Measurements from ENCODE around the gene SBSN. TPM values are rescaled to one million over a fixed set of nuclear protein-coding genes. Genes with fewer than 3 reads are reported as not detected.

SBSN gene
- polyA plus RNA-seq, 5 donors = not detected

DNA sequence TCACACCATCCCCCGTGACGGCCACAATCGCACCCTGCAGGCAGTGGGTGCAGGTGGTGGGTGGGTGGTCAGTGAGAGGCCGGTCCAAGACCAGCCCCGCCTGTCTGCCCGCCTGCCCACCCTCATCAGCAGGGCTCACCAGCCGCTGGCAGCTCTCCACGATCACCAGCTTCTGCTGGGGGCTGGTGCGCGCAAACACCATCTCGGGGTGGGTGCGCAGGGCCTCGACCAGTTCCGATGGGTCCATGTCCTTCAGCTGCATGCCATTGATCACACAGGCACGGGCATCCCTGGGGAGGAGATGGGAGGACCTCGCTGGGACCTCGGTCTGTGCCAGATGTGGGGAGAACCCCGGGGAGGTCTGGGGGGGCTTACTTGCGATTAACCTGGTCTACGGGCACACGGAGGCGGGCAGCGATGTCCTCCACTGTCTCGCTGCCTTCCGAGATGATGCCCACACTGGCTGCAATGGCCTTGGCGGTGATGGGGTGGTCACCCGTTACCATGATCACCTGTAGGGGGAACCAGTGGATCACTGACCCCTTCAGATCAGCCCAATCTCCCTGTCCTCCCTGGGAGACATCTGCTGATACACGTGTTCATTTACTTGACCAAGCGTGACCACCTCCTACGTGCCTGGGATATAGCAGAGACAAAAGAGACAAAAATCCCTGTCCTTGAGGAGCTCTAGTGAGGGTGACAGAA lies 27.3 kb upstream of the SBSN start:
- DNase-seq = no peak

DNA sequence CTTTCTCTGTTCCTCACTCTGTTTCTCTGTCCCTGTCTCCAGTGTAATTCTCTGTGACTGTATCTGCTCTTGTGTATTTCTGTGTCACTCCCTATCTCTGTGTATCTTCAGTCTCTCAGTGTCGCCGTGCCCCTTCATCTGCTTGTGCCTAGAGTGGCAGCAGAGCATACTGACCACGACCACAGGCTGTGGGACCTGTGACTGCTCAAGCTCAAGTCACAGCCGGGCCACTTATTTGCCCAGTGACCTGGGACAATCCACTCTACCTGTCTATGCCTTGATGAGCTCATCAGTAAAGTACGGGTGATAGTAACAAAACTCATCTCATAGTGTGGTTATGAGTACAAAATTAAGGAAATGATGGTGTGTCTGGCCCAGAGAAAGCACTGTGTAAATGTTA lies 26.0 kb upstream of the SBSN start:
- DNase-seq = no peak

DNA sequence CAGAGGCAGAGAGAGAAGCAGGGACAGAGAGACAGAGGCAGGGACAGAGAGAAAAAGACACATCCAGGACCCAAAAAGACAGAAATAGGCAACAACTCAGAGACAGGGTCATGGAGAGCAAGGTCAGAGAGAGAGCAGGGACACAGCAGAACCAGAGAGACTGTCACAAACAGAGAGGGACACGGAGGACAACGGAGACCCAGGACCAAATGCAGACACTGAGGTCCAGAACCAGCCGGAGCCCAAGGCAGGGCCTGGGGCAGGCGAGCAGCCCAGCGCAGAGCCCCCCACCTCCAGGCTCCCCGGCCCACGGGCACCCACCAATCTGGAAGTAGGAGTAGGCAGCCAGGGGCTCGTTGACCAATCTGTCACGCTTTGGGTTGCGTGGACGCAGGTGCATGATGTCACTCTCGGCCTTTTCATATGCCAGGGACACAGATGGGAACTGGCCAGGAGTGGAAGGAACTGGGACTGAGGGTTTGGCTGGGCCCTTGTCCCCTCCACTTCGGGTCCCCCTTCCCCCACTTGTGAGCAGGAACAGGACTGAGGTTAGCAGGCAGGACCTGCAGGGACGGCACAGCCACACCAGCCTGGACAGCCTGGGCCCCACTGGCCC lies 25.4 kb upstream of the SBSN start:
- DNase-seq = no peak

DNA sequence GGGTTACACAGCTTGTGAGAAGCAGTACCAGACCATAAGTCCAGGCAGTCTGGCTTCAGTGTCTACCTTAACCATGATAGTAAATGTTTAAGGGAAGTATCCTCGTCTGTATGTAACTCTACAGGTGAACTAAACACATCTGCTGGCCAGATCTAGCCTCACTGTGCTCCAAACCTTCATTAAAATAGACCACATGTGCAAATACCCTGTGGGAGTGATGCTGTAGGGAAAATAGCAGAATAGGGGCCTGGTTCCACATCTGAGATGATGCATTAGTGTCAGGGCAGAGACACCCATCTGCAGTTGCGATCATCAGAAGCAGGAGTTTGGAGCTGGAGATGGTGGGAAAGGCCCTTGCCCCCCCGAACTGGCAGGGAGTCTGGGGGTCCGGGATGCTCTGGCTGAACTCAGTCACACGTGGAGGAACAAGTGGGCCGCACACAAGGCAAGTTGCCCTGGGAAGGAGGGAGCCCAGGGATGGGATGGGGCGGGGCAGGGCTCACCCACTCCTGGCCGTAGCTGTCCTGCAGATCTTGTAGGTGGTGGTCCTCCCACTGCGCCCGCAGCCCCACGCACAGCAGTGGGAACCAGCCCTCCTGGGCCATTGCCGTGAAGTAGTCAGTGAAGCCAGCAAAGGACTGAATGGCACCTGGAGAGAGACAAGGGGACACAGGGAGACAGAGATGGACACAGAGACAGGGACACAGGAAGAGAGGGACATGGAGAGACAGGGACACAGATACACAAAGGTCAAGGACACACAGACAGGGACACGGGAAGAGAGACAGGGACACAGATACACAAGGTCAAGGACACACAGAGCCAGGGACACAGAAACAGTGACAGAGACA lies 24.6 kb upstream of the SBSN start:
- DNase-seq = no peak

- DNase-seq = no peak
These were observed 23.1 kb upstream of the SBSN start for GRCh38 chr19:35551091-35551810.

DNA sequence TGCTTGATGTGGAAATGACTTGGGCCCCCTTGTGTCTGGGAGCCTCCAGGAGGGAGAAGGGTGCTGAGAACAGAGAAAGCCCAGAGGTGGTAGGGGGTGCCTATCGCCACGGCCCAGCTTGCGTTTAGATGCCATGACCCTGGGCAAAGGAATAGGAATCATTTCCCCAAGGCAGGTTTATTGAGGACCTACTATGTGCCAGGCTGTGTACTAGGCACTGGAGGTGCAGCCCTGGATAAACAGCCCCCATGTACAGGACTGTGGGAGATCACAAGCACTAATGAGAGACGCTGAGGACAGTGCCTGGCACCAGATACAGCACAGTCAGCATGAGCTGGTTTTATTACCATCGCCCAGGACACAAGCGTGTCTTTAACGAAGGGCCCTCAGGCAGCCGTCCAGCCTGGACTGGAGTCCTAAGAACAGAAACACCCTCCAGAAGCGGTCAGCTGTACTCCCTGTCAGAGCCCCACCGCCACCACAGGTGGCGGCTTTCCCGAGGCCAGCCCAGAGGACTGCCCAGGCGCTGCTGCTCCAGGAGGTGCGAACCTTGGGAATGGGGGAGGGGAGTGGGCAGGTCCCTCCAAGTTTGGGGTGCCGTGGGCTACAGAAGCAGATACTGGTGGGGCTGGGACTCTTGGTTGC lies 21.9 kb upstream of the SBSN start:
- no peak for DNase-seq

GRCh38 chr19:35549174-35549788 lies 21.2 kb upstream of the SBSN start:
- no peak for DNase-seq

DNA sequence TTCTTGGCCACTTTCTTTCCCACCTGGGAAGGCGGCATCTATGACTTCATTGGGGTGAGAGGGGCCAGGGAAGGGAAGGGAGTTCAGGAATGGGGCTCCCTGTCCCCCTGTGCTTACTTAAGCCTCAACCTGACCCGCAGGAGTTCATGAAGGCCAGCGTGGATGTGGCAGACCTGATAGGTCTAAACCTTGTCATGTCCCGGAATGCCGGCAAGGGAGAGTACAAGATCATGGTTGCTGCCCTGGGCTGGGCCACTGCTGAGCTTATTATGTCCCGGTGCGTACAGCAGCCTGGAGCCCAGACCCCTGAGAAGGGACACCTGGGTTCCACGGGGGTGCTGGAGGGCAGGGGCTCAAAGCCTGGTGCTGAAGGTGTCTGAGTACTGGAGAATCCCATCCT lies 18.4 kb upstream of the SBSN start:
- DNase-seq = no peak

- no peak for DNase-seq
These were observed 17.8 kb upstream of the SBSN start for GRCh38 chr19:35545855-35546381.

- peak; percentile 90 to 91 for DNase-seq
These were observed 17.1 kb upstream of the SBSN start, which contains the start of gene TMEM147 for GRCh38 chr19:35545001-35545854. Gene TMEM147 (plus strand): TSS chr19:35545626. CDS start chr19:35545740, 114 bp downstream.

- DNase-seq = no peak
These were observed 16.1 kb upstream of the SBSN start for GRCh38 chr19:35544110-35544802.

DNA sequence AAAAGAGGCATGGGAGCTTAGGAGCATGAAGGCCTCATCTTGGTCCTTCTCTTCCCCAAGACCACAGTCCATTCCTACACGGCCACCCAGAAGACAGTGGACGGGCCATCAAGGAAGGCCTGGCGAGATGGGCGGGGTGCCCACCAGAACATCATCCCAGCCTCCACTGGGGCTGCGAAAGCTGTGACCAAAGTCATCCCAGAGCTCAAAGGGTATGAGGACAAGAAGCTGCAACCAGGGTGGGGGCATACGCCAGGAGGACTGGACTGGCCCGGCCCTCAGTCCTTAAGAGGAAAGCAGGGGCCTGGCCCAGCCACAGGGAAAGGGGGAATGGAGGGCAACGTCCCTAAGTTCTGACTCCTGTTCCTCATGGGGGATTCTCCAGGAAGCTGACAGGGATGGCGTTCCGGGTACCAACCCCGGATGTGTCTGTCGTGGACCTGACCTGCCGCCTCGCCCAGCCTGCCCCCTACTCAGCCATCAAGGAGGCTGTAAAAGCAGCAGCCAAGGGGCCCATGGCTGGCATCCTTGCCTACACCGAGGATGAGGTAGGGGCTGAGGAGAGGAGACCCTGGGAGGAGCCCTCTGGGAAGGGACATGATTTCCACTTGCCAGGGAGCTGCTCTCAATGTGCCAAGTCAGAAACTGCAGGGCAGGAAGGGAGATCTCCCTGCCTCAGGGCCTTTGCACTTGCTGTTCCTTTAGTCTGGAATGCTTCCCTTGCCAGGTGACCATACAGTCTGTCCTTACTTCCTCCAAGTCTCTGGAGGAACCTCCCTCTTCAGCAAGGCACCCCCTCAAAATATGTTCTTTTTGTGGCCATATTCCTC lies 15.4 kb upstream of the SBSN start:
- DNase-seq = no peak

- no peak for DNase-seq
These were observed 14.1 kb upstream of the SBSN start for GRCh38 chr19:35542209-35542608.

GRCh38 chr19:35540356-35540927 lies 12.3 kb upstream of the SBSN start:
- no peak for DNase-seq

GRCh38 chr19:35539850-35540249 lies 11.7 kb upstream of the SBSN start:
- no peak for DNase-seq

GRCh38 chr19:35539314-35539713 lies 11.2 kb upstream of the SBSN start:
- no peak for DNase-seq

- no peak for DNase-seq
These were observed 6.8 kb upstream of the SBSN start for GRCh38 chr19:35534803-35535480.
